Breast epithelium (tissue), 3 donors: ENCODE results near the gene AFAP1L1.

ENCODE experiments used
- POLR2A ChIP-seq: fragments of 450-650 bp; IDR thresholded peaks from one replicate; pipeline ENCODE4 v1.6.1; 2016; ENCODE audit warnings: antibody characterized with exemption, mild to moderate bottlenecking, moderate library complexity
- TF ChIP-seq, protein P1 (sequence below), 3 donors: fragments of 450-650 bp; IDR thresholded peaks; one replicate each; pipeline ENCODE4 v1.5.1; 2016 to 2017; ENCODE audit warnings: antibody characterized with exemption in 3 of 3, mild to moderate bottlenecking in 3 of 3, moderate library complexity in 3 of 3

- TF ChIP-seq, protein P1, sequence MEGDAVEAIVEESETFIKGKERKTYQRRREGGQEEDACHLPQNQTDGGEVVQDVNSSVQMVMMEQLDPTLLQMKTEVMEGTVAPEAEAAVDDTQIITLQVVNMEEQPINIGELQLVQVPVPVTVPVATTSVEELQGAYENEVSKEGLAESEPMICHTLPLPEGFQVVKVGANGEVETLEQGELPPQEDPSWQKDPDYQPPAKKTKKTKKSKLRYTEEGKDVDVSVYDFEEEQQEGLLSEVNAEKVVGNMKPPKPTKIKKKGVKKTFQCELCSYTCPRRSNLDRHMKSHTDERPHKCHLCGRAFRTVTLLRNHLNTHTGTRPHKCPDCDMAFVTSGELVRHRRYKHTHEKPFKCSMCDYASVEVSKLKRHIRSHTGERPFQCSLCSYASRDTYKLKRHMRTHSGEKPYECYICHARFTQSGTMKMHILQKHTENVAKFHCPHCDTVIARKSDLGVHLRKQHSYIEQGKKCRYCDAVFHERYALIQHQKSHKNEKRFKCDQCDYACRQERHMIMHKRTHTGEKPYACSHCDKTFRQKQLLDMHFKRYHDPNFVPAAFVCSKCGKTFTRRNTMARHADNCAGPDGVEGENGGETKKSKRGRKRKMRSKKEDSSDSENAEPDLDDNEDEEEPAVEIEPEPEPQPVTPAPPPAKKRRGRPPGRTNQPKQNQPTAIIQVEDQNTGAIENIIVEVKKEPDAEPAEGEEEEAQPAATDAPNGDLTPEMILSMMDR (IDR thresholded peaks at IDR 0.05) = no peak
- no peak for TF ChIP-seq POLR2A
These were observed 108.9 kb downstream of the AFAP1L1 start for GRCh38 chr5:149380466-149381121.
